K562 (cell line): Measurements from ENCODE around the gene SPRR2A. TPM values are rescaled to one million over a fixed set of nuclear protein-coding genes. Genes with fewer than 3 reads are reported as not detected.

Experiments used
- ARID2 ChIP-seq: fragments of 450-650 bp; IDR thresholded peaks from 2 replicates; pipeline ENCODE4 v1.6.1; 2017; ENCODE audit warnings: antibody characterized with exemption, mild to moderate bottlenecking
- BCL6 ChIP-seq: fragments of 250-450 bp; sonication (Bioruptor Pico); IDR thresholded peaks from 2 replicates; pipeline ENCODE4 v1.4.0; 2020
- CGGBP1 ChIP-seq: fragments of 250-450 bp; sonication (Bioruptor Pico); IDR thresholded peaks from 2 replicates; pipeline ENCODE4 v1.9.0; 2021; ENCODE audit warnings: mild to moderate bottlenecking
- CHCHD3 ChIP-seq: fragments of 250-450 bp; sonication (Bioruptor Pico); IDR thresholded peaks from 2 replicates; pipeline ENCODE4 v2.1.2; 2022; ENCODE audit warnings: mild to moderate bottlenecking
- FOXA1 ChIP-seq: fragments of 450-650 bp; IDR thresholded peaks from 2 replicates; pipeline ENCODE4 v1.6.1; 2016; ENCODE audit warnings: mild to moderate bottlenecking, borderline replicate concordance
- HIVEP1 ChIP-seq: fragments of 250-450 bp; sonication (Bioruptor Pico); IDR thresholded peaks from 2 replicates; pipeline ENCODE4 v1.4.0; 2020; ENCODE audit warnings: mild to moderate bottlenecking
- HNRNPK ChIP-seq: fragments of 200-400 bp; formaldehyde crosslinking; IDR thresholded peaks from one replicate; pipeline ENCODE4 v1.6.1; 2018; ENCODE audit warnings: mild to moderate bottlenecking, low read depth, low read length; ENCODE audit not compliant: poor library complexity, severe bottlenecking
- KHSRP ChIP-seq: fragments of 450-650 bp; IDR thresholded peaks from 2 replicates; pipeline ENCODE4 v1.6.1; 2017
- MTA3 ChIP-seq: fragments of 450-650 bp; formaldehyde crosslinking; IDR thresholded peaks from 2 replicates; pipeline ENCODE4 v1.6.1; 2017; ENCODE audit warnings: mild to moderate bottlenecking, borderline replicate concordance
- NCOA6 ChIP-seq: fragments of 450-650 bp; IDR thresholded peaks from 2 replicates; pipeline ENCODE4 v1.6.1; 2017; ENCODE audit warnings: mild to moderate bottlenecking
- PHF20 ChIP-seq: fragments of 450-650 bp; IDR thresholded peaks from 2 replicates; pipeline ENCODE4 v1.6.1; 2018; ENCODE audit not compliant: partially characterized antibody
- POLR2A ChIP-seq: fragments of 450-650 bp; conservative IDR thresholded peaks from 2 replicates; pipeline ENCODE4 v1.6.1; 2016
- POLR2B ChIP-seq: fragments of 450-650 bp; IDR thresholded peaks from 2 replicates; pipeline ENCODE4 v1.6.1; 2018; ENCODE audit warnings: low read depth; ENCODE audit not compliant: partially characterized antibody
- PRDM10 ChIP-seq: fragments of 450-650 bp; IDR thresholded peaks from 2 replicates; pipeline ENCODE4 v1.6.1; 2018; ENCODE audit not compliant: partially characterized antibody
- RBFOX2 ChIP-seq: fragments of 200-400 bp; formaldehyde crosslinking; IDR thresholded peaks from 2 replicates; pipeline ENCODE4 v1.6.1; 2017; ENCODE audit warnings: low read depth, mild to moderate bottlenecking, low read length, moderate library complexity
- TEAD1 ChIP-seq, 2 experiments: fragments of 450-650 bp in 1 of 2; sonication (generic) in 1 of 2; formaldehyde crosslinking; IDR thresholded peaks; 2 replicates each; pipeline versions ENCODE4 v1.4.0 to v1.8.0; 2020 to 2022; ENCODE audit warnings: mild to moderate bottlenecking in 2 of 2, missing genetic modification reagents in 1 of 2
- TEAD2 ChIP-seq: fragments of 450-650 bp; IDR thresholded peaks from 2 replicates; pipeline ENCODE4 v1.6.1; 2016; ENCODE audit warnings: missing genetic modification characterization, control low read depth, missing compliant biosample characterization
- TOE1 ChIP-seq, 2 experiments: fragments of 450-650 bp in 1 of 2; sonication (generic) in 1 of 2; formaldehyde crosslinking in 1 of 2; IDR thresholded peaks; 2 replicates each; pipeline versions ENCODE4 v1.7.1 to v1.8.0; 2016 to 2022; ENCODE audit warnings: borderline replicate concordance in 2 of 2, mild to moderate bottlenecking in 2 of 2, antibody characterized with exemption in 1 of 2, inconsistent platforms in 1 of 2, low read depth in 1 of 2, missing genetic modification reagents in 1 of 2, moderate library complexity in 1 of 2
- TRIM24 ChIP-seq, 2 experiments: fragments of 450-650 bp; IDR thresholded peaks; 2 replicates each; pipeline ENCODE4 v1.6.1; 2016
- ZNF121 ChIP-seq: sonication (generic); formaldehyde crosslinking; conservative IDR thresholded peaks from 2 replicates; pipeline ENCODE4 v1.8.0; 2022; ENCODE audit warnings: missing genetic modification reagents
- ZNF146 ChIP-seq: IDR thresholded peaks from one replicate; pipeline ENCODE4 v1.6.1; 2018; ENCODE audit warnings: missing compliant biosample characterization; ENCODE audit not compliant: unreplicated experiment
- ZNF324 ChIP-seq: fragments of 250-450 bp; sonication (Bioruptor Pico); IDR thresholded peaks from 2 replicates; pipeline ENCODE4 v1.4.0; 2020; ENCODE audit warnings: mild to moderate bottlenecking
- ZNF347 ChIP-seq: fragments of 450-650 bp; formaldehyde crosslinking; IDR thresholded peaks from 2 replicates; pipeline ENCODE4 v1.4.0; 2020; ENCODE audit warnings: low read depth, mild to moderate bottlenecking, moderate library complexity
- ZNF41 ChIP-seq: fragments of 250-450 bp; sonication (Bioruptor Pico); conservative IDR thresholded peaks from 2 replicates; pipeline ENCODE4 v1.4.0; 2020; ENCODE audit warnings: mild to moderate bottlenecking
- ZNF444 ChIP-seq: fragments of 250-450 bp; sonication (Bioruptor Pico); IDR thresholded peaks from 2 replicates; pipeline ENCODE4 v1.4.0; 2020; ENCODE audit warnings: mild to moderate bottlenecking, moderate library complexity
- ZNF655 ChIP-seq: fragments of 250-450 bp; sonication (Bioruptor Pico); IDR thresholded peaks from 2 replicates; pipeline ENCODE4 v1.5.0; 2021
- polyA plus RNA-seq, 8 experiments: library from polyadenylated mRNA; depleted of rRNA in 4 of 8; stranded (reverse) in 5 of 8; unstranded in 3 of 8; fragments of >200 nt; fragmentation: Nextera tagmentation in 2 of 8; fragmentation: Illumina TruSeq in 1 of 8; extraction: Ambion mirVana in 2 of 8; extraction: Trizol in 1 of 8; gene quantifications; 2 replicates each; pipeline versions ENCODE4 v1.2.1 to v1.2.3, GENCODE V29; 2011 to 2014; ENCODE audit warnings: inconsistent platforms in 1 of 8, missing spikeins in 1 of 8
- total RNA-seq, 7 experiments: library from RNA; depleted of rRNA in 6 of 7; stranded (reverse); fragments of >200 nt in 6 of 7; fragmentation: Illumina TruSeq in 2 of 7; extraction: Trizol in 2 of 7; gene quantifications; 2 replicates each; pipeline versions ENCODE4 v1.2.1 to v1.2.3, GENCODE V29; 2011 to 2021; ENCODE audit warnings: low replicate concordance in 1 of 7

Gene SPRR2A
- total and polyA plus RNA-seq, 9 of the 15 experiments (the other 6 are each of a cell fraction or from before 2014, with no cell fraction given), result 0.17 TPM; not detected in 8

GRCh38 chr1:153040950-153041631 lies 16.2 kb downstream of the SPRR2A start, which contains the start of gene SPRR2D (continued):
- TF ChIP-seq ZNF655, result no peak
- TF ChIP-seq ZNF444 (CRISPR knock-in tag), result no peak
- TF ChIP-seq ZNF324 (CRISPR knock-in tag), result no peak
- peak; percentile 49 for TF ChIP-seq PRDM10
- TF ChIP-seq HNRNPK, result no peak
- TF ChIP-seq ZNF41 (CRISPR knock-in tag), result no peak
- TF ChIP-seq ZNF121 (CRISPR knock-in tag), result no peak
- no peak for TF ChIP-seq BCL6 (CRISPR knock-in tag)
- no peak for TF ChIP-seq CGGBP1
- TF ChIP-seq MTA3, result no peak
- peak; percentile 2; the same call in 1 of the 2 replicates for TF ChIP-seq RBFOX2
- TF ChIP-seq ZNF146 (CRISPR knock-in tag), result no peak
- TF ChIP-seq CHCHD3 (CRISPR knock-in tag), result no peak
- TF ChIP-seq PHF20, result no peak
- TF ChIP-seq POLR2A, result no peak
- peak in 1 of 2 experiments; percentile 45; a peak in 1 of 4 replicates for TF ChIP-seq TRIM24 (IDR thresholded peaks at IDR 0.05)
- TF ChIP-seq ZNF347, result no peak
- TF ChIP-seq TEAD2 (tag), result no peak
- TF ChIP-seq KHSRP, result no peak
- TF ChIP-seq HIVEP1, result no peak
- no peak for TF ChIP-seq NCOA6
- TF ChIP-seq TEAD1 (CRISPR knock-in tag; IDR thresholded peaks at IDR 0.05), result no peak
- peak; percentile 59 for TF ChIP-seq POLR2B
- TF ChIP-seq ARID2, result no peak
- TF ChIP-seq FOXA1, result no peak
- no peak for TF ChIP-seq TOE1 (IDR thresholded peaks at IDR 0.05; ENCODE audit: borderline replicate concordance)
- TF ChIP-seq TOE1 (CRISPR knock-in tag; IDR thresholded peaks at IDR 0.05; ENCODE audit: borderline replicate concordance, low read depth), result no peak
